ENCODE data around the gene IGF1.

The IGF1 gene

DNA sequence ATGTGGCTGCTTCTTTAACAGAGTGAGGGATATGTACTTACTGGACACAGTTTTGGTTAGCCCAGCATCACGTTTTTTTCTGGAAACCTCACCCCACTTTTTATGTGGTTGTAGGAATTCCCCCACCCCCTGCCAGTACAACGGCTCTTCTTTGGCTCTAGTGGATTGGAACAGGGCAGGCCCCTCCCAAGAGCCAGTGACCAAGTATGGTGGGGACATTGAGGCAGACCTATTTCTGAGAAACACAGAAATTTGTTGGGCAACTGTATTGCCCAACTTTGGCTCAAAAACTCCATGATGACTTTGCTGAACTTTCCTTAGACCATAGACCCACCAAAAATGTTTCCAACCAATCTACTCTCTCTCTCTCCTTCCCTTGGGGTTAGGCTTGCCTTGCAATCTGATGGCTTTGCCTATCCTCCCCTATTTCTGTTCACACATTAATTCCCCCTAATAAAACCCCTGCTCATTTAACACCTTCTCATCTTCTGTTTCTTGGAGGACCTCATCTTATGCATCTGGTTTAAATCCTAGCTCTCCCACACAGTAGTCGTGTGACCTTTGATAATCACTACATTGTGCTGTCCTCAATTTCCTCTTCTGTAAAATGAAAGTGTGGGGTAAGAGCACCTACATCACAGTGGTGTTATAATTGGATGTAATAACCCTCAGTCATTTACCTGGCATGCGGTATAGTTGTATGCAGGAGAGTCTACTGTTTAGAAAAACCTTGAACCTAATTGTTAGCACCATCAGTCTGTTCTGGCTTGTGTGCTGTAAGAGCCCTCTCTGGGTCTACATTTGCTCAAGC, 71.7 kb downstream of the IGF1 start:
- Histone ChIP-seq H3K27me3 (ENCODE audit: insufficient read depth, low read length) (no peaks in the 10 kb centered on the region), H2AFZ (ENCODE audit: low read length, unreplicated experiment) (no peak overlapping the region), H3K79me2 (ENCODE audit: control insufficient read depth, insufficient read depth, low read length, unreplicated experiment) (no peaks in the 10 kb centered on the region), H3K36me3 (ENCODE audit: insufficient read depth, low read length) (no peaks in the 10 kb centered on the region), H3K27ac (ENCODE audit: low read depth, low read length) (no peak overlapping the region), H3K4me1 (ENCODE audit: control insufficient read depth, insufficient read depth, low read length, unreplicated experiment) (no peaks in the 10 kb centered on the region), H3K4me3 (ENCODE audit: low read depth, low read length) (no peak overlapping the region)

DNA sequence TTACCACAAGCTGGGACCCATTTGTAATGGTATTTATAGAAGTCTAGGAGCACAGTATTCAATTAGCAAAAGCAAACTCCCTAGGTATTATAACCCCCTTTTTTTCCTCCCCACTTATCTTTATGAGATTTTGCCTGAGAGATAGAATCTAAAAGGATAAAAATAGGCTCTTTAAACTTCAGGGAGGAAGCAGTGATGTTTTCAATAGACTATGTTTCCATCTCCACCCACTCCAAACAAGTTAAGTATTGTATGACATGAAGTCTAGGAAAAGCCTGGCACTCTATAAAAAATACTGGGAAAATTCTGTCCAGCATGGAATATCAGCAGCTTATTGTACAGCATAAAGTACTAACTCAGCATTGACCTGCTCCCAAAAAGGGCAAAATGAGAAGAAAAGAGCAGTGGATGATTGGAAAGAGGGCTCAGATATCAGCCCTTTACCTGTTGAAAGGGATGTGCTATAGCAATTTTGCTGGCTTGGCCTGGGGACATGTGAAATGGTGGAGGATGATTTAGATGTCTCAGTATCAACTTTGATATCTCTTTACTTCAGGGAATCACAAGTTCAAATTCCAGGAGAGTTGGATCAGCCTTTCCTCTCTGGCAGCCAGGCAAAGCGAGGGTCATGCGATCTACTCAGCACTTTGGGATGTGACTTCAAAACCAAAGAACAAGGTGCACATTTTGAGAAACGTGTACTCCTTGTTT, 72.4 kb downstream of the IGF1 start:
- Histone ChIP-seq H2AFZ (ENCODE audit: low read length, unreplicated experiment) (no peak overlapping the region), H3K4me3 (ENCODE audit: low read depth, low read length) (no peak overlapping the region), H3K27me3 (ENCODE audit: insufficient read depth, low read length) (no peaks in the 10 kb centered on the region), H3K4me1 (ENCODE audit: control insufficient read depth, insufficient read depth, low read length, unreplicated experiment) (no peaks in the 10 kb centered on the region), H3K79me2 (ENCODE audit: control insufficient read depth, insufficient read depth, low read length, unreplicated experiment) (no peaks in the 10 kb centered on the region), H3K36me3 (ENCODE audit: insufficient read depth, low read length) (no peaks in the 10 kb centered on the region), H3K27ac (ENCODE audit: low read depth, low read length) (no peak overlapping the region)

DNA sequence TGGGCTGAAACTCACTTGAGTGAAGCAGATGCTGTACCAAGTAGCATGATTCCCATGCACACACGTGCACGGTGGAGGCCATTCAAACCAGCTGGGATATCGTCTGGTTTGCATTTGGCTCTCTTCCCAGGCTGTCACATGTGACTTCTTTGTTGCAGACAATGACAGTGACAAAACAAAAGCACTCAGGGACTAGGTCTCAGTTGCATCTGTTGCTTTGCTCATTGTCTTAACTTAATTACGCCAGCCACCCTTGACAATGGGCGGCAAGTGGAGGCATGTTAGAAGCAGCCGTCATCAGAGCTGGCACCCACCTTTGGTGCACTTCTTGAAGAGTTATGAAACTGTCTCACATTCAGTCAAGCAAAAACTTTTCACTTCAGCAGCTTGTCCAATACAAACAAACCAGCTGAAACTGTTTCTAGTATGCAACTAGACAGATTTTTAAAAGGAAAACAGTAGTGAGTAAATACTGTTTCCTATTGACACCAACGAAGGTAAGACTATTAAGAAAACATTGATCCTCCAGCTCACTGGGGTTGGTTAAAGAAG, 74.3 kb downstream of the IGF1 start:
- Histone ChIP-seq H3K27me3 (ENCODE audit: insufficient read depth, low read length) (no peaks in the 10 kb centered on the region), H3K79me2 (ENCODE audit: control insufficient read depth, insufficient read depth, low read length, unreplicated experiment) (no peaks in the 10 kb centered on the region), H3K4me3 (ENCODE audit: low read depth, low read length) (no peak overlapping the region), H3K36me3 (ENCODE audit: insufficient read depth, low read length) (no peaks in the 10 kb centered on the region), H3K4me1 (ENCODE audit: control insufficient read depth, insufficient read depth, low read length, unreplicated experiment) (no peaks in the 10 kb centered on the region), H2AFZ (ENCODE audit: low read length, unreplicated experiment) (no peak overlapping the region), H3K27ac (ENCODE audit: low read depth, low read length) (no peak overlapping the region)

DNA sequence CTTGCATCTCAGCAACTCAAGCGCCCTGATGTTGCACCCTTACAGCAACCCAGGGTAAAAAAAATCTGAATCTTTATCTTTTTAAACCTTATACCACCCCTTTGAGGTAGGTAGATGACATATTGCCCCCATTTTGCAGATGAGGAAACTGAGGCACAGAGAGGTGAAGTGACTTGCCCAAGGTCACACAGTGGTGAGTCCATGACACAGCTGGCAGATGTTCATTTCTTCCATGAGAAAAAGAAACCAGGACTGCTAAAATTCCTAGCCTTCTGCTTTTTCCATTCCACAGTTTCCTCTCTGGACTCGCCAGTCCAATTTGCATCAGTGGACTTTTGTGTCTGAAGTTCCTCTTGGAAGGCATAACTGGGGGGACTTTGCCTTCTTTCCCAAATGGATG, 79.3 kb downstream of the IGF1 start:
- no peaks in the 10 kb centered on the region for H3K36me3 ChIP-seq (ENCODE audit: insufficient read depth, low read length)
- no peaks in the 10 kb centered on the region for H3K79me2 ChIP-seq (ENCODE audit: control insufficient read depth, insufficient read depth, low read length, unreplicated experiment)
- no peak overlapping the region for H3K4me3 ChIP-seq (ENCODE audit: low read depth, low read length)
- H3K27me3 ChIP-seq (ENCODE audit: insufficient read depth, low read length), result no peaks in the 10 kb centered on the region
- no peak overlapping the region for H3K27ac ChIP-seq (ENCODE audit: low read depth, low read length)
- no peaks in the 10 kb centered on the region for H3K4me1 ChIP-seq (ENCODE audit: control insufficient read depth, insufficient read depth, low read length, unreplicated experiment)
- H2AFZ ChIP-seq (ENCODE audit: low read length, unreplicated experiment), result no peak overlapping the region

DNA sequence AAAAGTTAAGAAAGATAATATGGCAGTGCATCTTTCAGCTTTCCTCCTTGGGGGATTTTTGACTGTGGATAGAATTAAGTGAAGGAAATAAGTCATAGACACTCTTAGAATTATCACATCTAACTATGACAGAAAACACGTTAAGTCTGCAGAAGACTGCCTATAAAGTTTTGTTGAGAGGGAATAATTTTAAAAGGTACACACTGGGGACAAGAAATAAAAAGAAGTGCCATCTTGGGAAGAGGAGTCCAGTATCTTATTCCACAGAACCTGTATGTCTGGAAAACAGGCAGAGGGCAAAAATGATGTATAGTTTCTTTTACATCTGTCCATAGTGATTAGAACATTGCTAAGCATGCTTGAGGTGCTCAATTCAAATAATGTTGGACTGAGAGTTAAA, 80.7 kb downstream of the IGF1 start:
- Histone ChIP-seq H3K27me3 (ENCODE audit: insufficient read depth, low read length) (no peaks in the 10 kb centered on the region), H2AFZ (ENCODE audit: low read length, unreplicated experiment) (no peak overlapping the region), H3K4me3 (ENCODE audit: low read depth, low read length) (no peak overlapping the region), H3K4me1 (ENCODE audit: control insufficient read depth, insufficient read depth, low read length, unreplicated experiment) (no peaks in the 10 kb centered on the region), H3K79me2 (ENCODE audit: control insufficient read depth, insufficient read depth, low read length, unreplicated experiment) (no peaks in the 10 kb centered on the region), H3K27ac (ENCODE audit: low read depth, low read length) (no peak overlapping the region), H3K36me3 (ENCODE audit: insufficient read depth, low read length) (no peaks in the 10 kb centered on the region)

DNA sequence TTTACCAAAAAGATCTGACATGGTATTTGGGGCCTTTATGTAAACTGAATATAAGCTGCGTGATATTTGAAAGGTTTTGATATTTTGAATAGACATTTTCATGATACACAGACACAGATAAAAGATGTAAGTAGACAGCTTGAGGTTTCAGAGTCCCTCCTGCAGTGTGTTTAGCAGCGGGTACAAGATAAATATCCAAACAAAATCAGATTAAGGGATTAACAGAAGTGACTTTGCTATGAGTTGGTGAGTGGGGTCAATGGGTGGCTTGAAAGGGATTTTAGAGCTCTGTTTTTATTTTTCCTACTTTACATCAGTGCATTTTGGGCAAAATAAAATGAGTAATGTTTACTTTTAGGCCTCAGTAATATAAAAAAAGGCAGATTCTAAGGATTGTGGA, 84.1 kb downstream of the IGF1 start:
- Histone ChIP-seq H3K27ac (ENCODE audit: low read depth, low read length) (no peak overlapping the region), H3K4me3 (ENCODE audit: low read depth, low read length) (no peak overlapping the region), H3K27me3 (ENCODE audit: insufficient read depth, low read length) (no peaks in the 10 kb centered on the region), H2AFZ (ENCODE audit: low read length, unreplicated experiment) (no peak overlapping the region), H3K4me1 (ENCODE audit: control insufficient read depth, insufficient read depth, low read length, unreplicated experiment) (no peaks in the 10 kb centered on the region), H3K36me3 (ENCODE audit: insufficient read depth, low read length) (no peaks in the 10 kb centered on the region), H3K79me2 (ENCODE audit: control insufficient read depth, insufficient read depth, low read length, unreplicated experiment) (no peaks in the 10 kb centered on the region)

DNA sequence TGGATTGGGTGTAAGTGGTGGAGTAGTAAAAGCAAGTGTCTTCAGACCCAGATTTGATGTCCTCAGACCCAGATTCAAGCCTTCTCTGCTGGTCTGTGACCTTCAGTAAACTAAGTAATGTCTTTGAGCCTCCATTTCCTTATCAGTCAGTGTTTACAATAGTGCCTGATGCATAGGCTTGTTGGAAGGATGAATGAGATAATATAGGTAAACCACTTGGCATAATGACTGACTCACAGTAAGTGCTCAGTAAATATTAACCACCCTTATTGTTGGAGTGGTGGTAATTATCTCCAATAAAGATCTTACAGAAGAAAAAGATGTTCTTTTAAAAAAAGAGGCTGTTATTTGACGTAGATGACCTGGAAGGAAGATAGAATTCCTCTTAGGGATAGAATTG, 86.2 kb downstream of the IGF1 start:
- no peak overlapping the region for H3K4me3 ChIP-seq (ENCODE audit: low read depth, low read length)
- H3K27me3 ChIP-seq (ENCODE audit: insufficient read depth, low read length), result no peaks in the 10 kb centered on the region

DNA sequence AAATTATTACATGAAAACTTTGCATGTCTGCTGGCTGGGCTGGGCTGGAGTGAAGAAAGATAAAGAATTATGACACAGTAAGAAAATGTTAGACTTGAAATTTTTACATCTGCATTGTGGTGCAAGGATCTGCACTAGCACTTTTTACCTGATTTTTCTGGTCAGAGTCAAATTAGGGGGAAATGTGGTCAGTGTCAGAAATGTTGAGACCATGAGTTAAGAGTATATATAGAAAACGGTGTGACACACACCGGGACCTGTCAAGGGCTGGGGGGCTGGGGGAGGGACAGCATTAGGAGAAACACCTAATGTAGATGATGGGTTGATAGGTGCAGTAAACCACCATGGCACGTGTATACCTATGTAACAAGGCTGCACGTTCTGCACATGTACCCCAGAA, 90.3 kb downstream of the IGF1 start:
- Histone ChIP-seq H3K36me3 (ENCODE audit: insufficient read depth, low read length) (no peaks in the 10 kb centered on the region), H3K4me1 (ENCODE audit: control insufficient read depth, insufficient read depth, low read length, unreplicated experiment) (no peaks in the 10 kb centered on the region), H3K79me2 (ENCODE audit: control insufficient read depth, insufficient read depth, low read length, unreplicated experiment) (no peaks in the 10 kb centered on the region), H2AFZ (ENCODE audit: low read length, unreplicated experiment) (no peak overlapping the region), H3K27ac (ENCODE audit: low read depth, low read length) (no peak overlapping the region), H3K4me3 (ENCODE audit: low read depth, low read length) (no peak overlapping the region), H3K27me3 (ENCODE audit: insufficient read depth, low read length) (no peaks in the 10 kb centered on the region)

More for the DNA sequence above, 86.2 kb downstream of the IGF1 start:
- H3K27ac ChIP-seq (ENCODE audit: low read depth, low read length), result no peak overlapping the region
- no peaks in the 10 kb centered on the region for H3K79me2 ChIP-seq (ENCODE audit: control insufficient read depth, insufficient read depth, low read length, unreplicated experiment)
- no peaks in the 10 kb centered on the region for H3K4me1 ChIP-seq (ENCODE audit: control insufficient read depth, insufficient read depth, low read length, unreplicated experiment)
- H3K36me3 ChIP-seq (ENCODE audit: insufficient read depth, low read length), result no peaks in the 10 kb centered on the region
- H2AFZ ChIP-seq (ENCODE audit: low read length, unreplicated experiment), result no peak overlapping the region

DNA sequence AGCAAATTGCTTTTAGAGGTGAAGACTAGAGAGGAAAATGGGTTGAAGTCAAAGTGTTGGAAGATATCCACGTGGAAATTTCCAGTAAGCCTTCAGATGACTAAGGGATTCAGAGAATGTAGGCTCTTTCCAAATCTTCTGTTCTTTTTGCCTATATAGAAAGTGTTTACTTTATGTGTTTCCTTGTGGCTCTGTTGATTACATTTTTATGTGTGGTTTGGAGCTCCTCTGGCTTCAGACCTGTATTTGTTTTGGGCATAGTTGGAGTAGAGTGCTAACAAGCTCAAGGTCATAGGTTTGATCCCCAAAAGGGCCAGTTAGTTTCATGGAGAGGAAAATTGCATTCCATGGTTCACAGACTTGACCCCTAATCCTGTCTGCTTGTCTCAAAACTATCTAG, 91.9 kb downstream of the IGF1 start:
- no peaks in the 10 kb centered on the region for H3K27me3 ChIP-seq (ENCODE audit: insufficient read depth, low read length)
- H2AFZ ChIP-seq (ENCODE audit: low read length, unreplicated experiment), result no peak overlapping the region
- H3K4me3 ChIP-seq (ENCODE audit: low read depth, low read length), result no peak overlapping the region
- no peaks in the 10 kb centered on the region for H3K4me1 ChIP-seq (ENCODE audit: control insufficient read depth, insufficient read depth, low read length, unreplicated experiment)
- H3K79me2 ChIP-seq (ENCODE audit: control insufficient read depth, insufficient read depth, low read length, unreplicated experiment), result no peaks in the 10 kb centered on the region
- no peaks in the 10 kb centered on the region for H3K36me3 ChIP-seq (ENCODE audit: insufficient read depth, low read length)
- H3K27ac ChIP-seq (ENCODE audit: low read depth, low read length), result no peak overlapping the region

DNA sequence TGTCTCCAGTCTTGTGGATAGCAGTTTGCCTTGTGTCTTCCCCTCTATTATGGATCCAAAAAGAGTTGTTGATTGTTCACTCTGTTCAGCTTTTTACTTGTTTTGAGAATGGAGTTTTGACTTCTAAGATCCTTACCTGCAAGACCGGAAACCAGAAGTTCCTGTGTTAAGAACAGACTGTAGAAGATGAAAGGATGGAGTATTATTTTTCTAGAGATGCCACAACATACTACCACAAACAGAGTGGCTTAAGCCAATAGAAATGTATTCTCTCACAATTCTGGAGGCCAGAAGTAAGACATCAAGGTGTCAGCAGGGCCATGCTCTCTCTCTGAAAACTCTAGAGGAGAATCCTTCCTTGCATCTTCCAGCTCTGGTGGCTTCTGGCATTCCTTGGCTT, 95.0 kb downstream of the IGF1 start:
- Histone ChIP-seq H3K79me2 (ENCODE audit: control insufficient read depth, insufficient read depth, low read length, unreplicated experiment) (no peaks in the 10 kb centered on the region), H3K4me3 (ENCODE audit: low read depth, low read length) (no peak overlapping the region), H3K27ac (ENCODE audit: low read depth, low read length) (no peak overlapping the region), H3K27me3 (ENCODE audit: insufficient read depth, low read length) (no peaks in the 10 kb centered on the region), H2AFZ (ENCODE audit: low read length, unreplicated experiment) (no peak overlapping the region), H3K36me3 (ENCODE audit: insufficient read depth, low read length) (no peaks in the 10 kb centered on the region), H3K4me1 (ENCODE audit: control insufficient read depth, insufficient read depth, low read length, unreplicated experiment) (no peaks in the 10 kb centered on the region)

All from ACC112 (cell line).